Stomach (tissue), 9 donors: ENCODE results near the gene SLC25A42. TPM values are rescaled to one million over a fixed set of nuclear protein-coding genes. Genes with fewer than 3 reads are reported as not detected.

Experiments used
- DNase-seq, 2 donors: peaks; one replicate each; pipeline versions ENCODE4 v3.0.0 to v3.0.0-alpha.2; 2013 to 2019
- H3K27ac ChIP-seq, 5 donors: fragments of 200-600 bp in 4 of 5; sonication (generic) in 4 of 5; one replicate each; pipeline ENCODE4 v1.5.1; 2013 to 2019; ENCODE audit warnings: mild to moderate bottlenecking in 1 of 5, moderate library complexity in 1 of 5
- H3K27me3 ChIP-seq, 3 donors: fragments of 200-600 bp; sonication (generic); one replicate each; pipeline ENCODE4 v1.5.1; 2017 to 2019; ENCODE audit warnings: mixed run types in 1 of 3
- H3K36me3 ChIP-seq, 4 donors: fragments of 200-600 bp; sonication (generic); 1 replicate in 3 of 4; 2 replicates in 1 of 4; pipeline ENCODE4 v1.5.1; 2016 to 2019
- H3K4me1 ChIP-seq, 4 donors: fragments of 200-600 bp; sonication (generic); one replicate each; pipeline ENCODE4 v1.5.1; 2016 to 2019
- H3K4me3 ChIP-seq, 4 donors: fragments of 200-600 bp; sonication (generic) in 3 of 4; one replicate each; pipeline ENCODE4 v1.5.1; 2016 to 2019; ENCODE audit warnings: mild to moderate bottlenecking in 1 of 4
- H3K9me3 ChIP-seq, 4 donors: fragments of 200-600 bp; sonication (generic); one replicate each; pipeline ENCODE4 v1.5.1; 2016 to 2019
- CTCF ChIP-seq, 7 experiments: fragments of 450-650 bp in 4 of 7; fragments of 200-600 bp in 3 of 7; sonication (generic) in 3 of 7; IDR thresholded peaks; one replicate each; pipeline ENCODE4 v1.5.1; 2016 to 2019; ENCODE audit warnings: antibody characterized with exemption in 7 of 7, control low read depth in 2 of 7, mild to moderate bottlenecking in 1 of 7
- EP300 ChIP-seq: sonication (generic); formaldehyde crosslinking; IDR thresholded peaks from one replicate; pipeline ENCODE4 v1.6.1; 2017; ENCODE audit warnings: antibody characterized with exemption
- POLR2A ChIP-seq, 4 donors: fragments of 450-650 bp; IDR thresholded peaks; one replicate each; pipeline ENCODE4 v1.6.1; 2016; ENCODE audit warnings: antibody characterized with exemption in 4 of 4, control low read depth in 2 of 4, mild to moderate bottlenecking in 1 of 4, moderate library complexity in 1 of 4
- POLR2AphosphoS5 ChIP-seq, 3 donors: sonication (generic); formaldehyde crosslinking; IDR thresholded peaks; one replicate each; pipeline ENCODE4 v1.6.1; 2016; ENCODE audit warnings: antibody characterized with exemption in 3 of 3
- WGBS, 5 donors: extraction: QIAGEN DNeasy Blood & Tissue Kit in 3 of 5; methylation state at CpG; one replicate each; pipeline versions ENCODE4 v1.1.5 to v1.1.7; 2013 to 2018; 5-methylcytosine and 5-hydroxymethylcytosine counted together
- intact Hi-C: fragments of 100-400 bp; cut with DNase I; formaldehyde crosslinking; loops from one replicate; pipeline ENCODE4 v1.15.1; 2023; ENCODE audit warnings: low total_unique reads
- polyA plus RNA-seq, 3 donors: library from polyadenylated mRNA; stranded (reverse); fragments of 200-250 nt; gene quantifications; one replicate each; pipeline ENCODE4 v1.2.3, GENCODE V29; 2013
- total RNA-seq, 5 donors: library from RNA; depleted of rRNA; stranded (reverse); fragments of >200 nt; gene quantifications; one replicate each; pipeline versions ENCODE4 v1.1.0 to v1.2.3, GENCODE V29; 2014 to 2016
- donor health status: healthy with polysubstance abuse.
- donor health status: Bipolar disorder and iron deficiency.
- donor health status: healthy.

The SLC25A42 gene
- total and polyA plus RNA-seq, 8 donors = 3.7 to 54.8 (median 6.7) TPM

- no peak for DNase-seq
- H3K9me3 ChIP-seq = no peaks in the 10 kb centered on the region
- no peak overlapping the region for H3K27ac ChIP-seq
- TF ChIP-seq POLR2AphosphoS5 (IDR thresholded peaks at IDR 0.05) (no peak), EP300 (no peak), POLR2A (IDR thresholded peaks at IDR 0.05) (no peak), CTCF (IDR thresholded peaks at IDR 0.05) (no peak)
- peaks cover 67 to 99% (median 93%) of the 10 kb centered on the region in 4 donors for H3K36me3 ChIP-seq
- no peak overlapping the region for H3K4me3 ChIP-seq
- WGBS, 5 donors = 91 to 96% (median 93%) methylated on average over 11 of the region's 11 CpGs
- peaks cover 0 to 28% (median 14%) of the 10 kb centered on the region in 4 donors for H3K4me1 ChIP-seq
- intact Hi-C loops = no loop called here
- no peaks in the 10 kb centered on the region for H3K27me3 ChIP-seq
Observed at GRCh38 chr19:19025861-19026260, 37.9 kb upstream of the SLC25A42 start.

- H3K9me3 ChIP-seq = no peaks in the 10 kb centered on the region
- peak in 1 of 2 donors; percentile 50 for DNase-seq
- 53 to 61% (median 58%) methylated on average over 10 of the region's 10 CpGs for WGBS, 5 donors
- H3K27ac ChIP-seq = no peak overlapping the region
- peaks cover 67 to 98% (median 94%) of the 10 kb centered on the region in 4 donors for H3K36me3 ChIP-seq
- no peak overlapping the region for H3K4me3 ChIP-seq
- TF ChIP-seq EP300 = no peak
- TF ChIP-seq CTCF (IDR thresholded peaks at IDR 0.05) = peak in 1 of 7 experiments; percentile 15
- H3K4me1 ChIP-seq = peaks cover 0 to 30% (median 15%) of the 10 kb centered on the region in 4 donors
- H3K27me3 ChIP-seq = no peaks in the 10 kb centered on the region
- intact Hi-C loops = no loop called here
Observed at GRCh38 chr19:19026299-19026971, 37.4 kb upstream of the SLC25A42 start.

- TF ChIP-seq POLR2A (IDR thresholded peaks at IDR 0.05) = no peak
- TF ChIP-seq POLR2AphosphoS5 (IDR thresholded peaks at IDR 0.05) = no peak
- no peak for TF ChIP-seq EP300
- no peak for TF ChIP-seq CTCF (IDR thresholded peaks at IDR 0.05)
- no peaks in the 10 kb centered on the region for H3K27me3 ChIP-seq
- peaks cover 67 to 90% (median 87%) of the 10 kb centered on the region in 4 donors for H3K36me3 ChIP-seq
- intact Hi-C loops = no loop called here
- 85 to 88% (median 85%) methylated on average over 4 of the region's 4 CpGs for WGBS, 5 donors
- no peak for DNase-seq
- H3K4me3 ChIP-seq = no peak overlapping the region
- H3K4me1 ChIP-seq = peaks cover 7 to 37% (median 21%) of the 10 kb centered on the region in 4 donors
- H3K9me3 ChIP-seq = no peaks in the 10 kb centered on the region
- H3K27ac ChIP-seq = no peak overlapping the region
Observed at GRCh38 chr19:19027228-19027627, 36.6 kb upstream of the SLC25A42 start.

- no peak for DNase-seq
- Histone ChIP-seq H3K9me3 (no peaks in the 10 kb centered on the region), H3K27me3 (no peaks in the 10 kb centered on the region), H3K4me3 (no peak overlapping the region), H3K27ac (no peak overlapping the region), H3K4me1 (peaks cover 12 to 43% (median 22%) of the 10 kb centered on the region in 4 donors), H3K36me3 (peaks cover 55 to 77% (median 74%) of the 10 kb centered on the region in 4 donors)
- no peak for TF ChIP-seq CTCF (IDR thresholded peaks at IDR 0.05)
- no peak for TF ChIP-seq POLR2A (IDR thresholded peaks at IDR 0.05)
- no peak for TF ChIP-seq POLR2AphosphoS5 (IDR thresholded peaks at IDR 0.05)
- TF ChIP-seq EP300 = no peak
- intact Hi-C loops = no loop called here
- WGBS, 5 donors = 90 to 97% (median 93%) methylated on average over 9 of the region's 9 CpGs
Observed at GRCh38 chr19:19028526-19028925, 35.3 kb upstream of the SLC25A42 start.
